OCI-LY1 (cell line): ENCODE results near the gene MNX1.

Source experiments
- H2AFZ ChIP-seq: fragments of 200-600 bp; sonication (generic), shearing (Covaris generic); 2 replicates; pipeline ENCODE4 v1.6.0; 2014; ENCODE audit warnings: antibody characterized with exemption, mild to moderate bottlenecking, low read length
- H3F3A ChIP-seq: fragments of 200-600 bp; sonication (generic), shearing (Covaris generic); 2 replicates; pipeline ENCODE4 v1.6.0; 2014; ENCODE audit warnings: mild to moderate bottlenecking, antibody characterized with exemption, low read length, moderate library complexity; ENCODE audit not compliant: insufficient read depth
- H3K27ac ChIP-seq: fragments of 200-600 bp; sonication (generic); 2 replicates; pipeline ENCODE4 v1.5.1; 2014; ENCODE audit warnings: low read length, mixed run types, mild to moderate bottlenecking, low read depth; ENCODE audit not compliant: poor library complexity, severe bottlenecking
- H3K27me3 ChIP-seq: fragments of 200-600 bp; sonication (generic); 2 replicates; pipeline ENCODE4 v1.6.0; 2014; ENCODE audit warnings: antibody characterized with exemption, mild to moderate bottlenecking, low read length, moderate library complexity; ENCODE audit not compliant: insufficient read depth
- H3K36me3 ChIP-seq: fragments of 200-600 bp; sonication (generic); 2 replicates; pipeline ENCODE4 v1.6.1; 2014; ENCODE audit warnings: mild to moderate bottlenecking, antibody characterized with exemption, low read length, moderate library complexity, mixed read lengths; ENCODE audit not compliant: insufficient read depth
- H3K4me1 ChIP-seq: fragments of 200-600 bp; sonication (generic); 2 replicates; pipeline ENCODE4 v1.5.1; 2014; ENCODE audit warnings: mild to moderate bottlenecking, low read length, moderate library complexity; ENCODE audit not compliant: insufficient read depth, severe bottlenecking
- H3K4me2 ChIP-seq: fragments of 200-600 bp; sonication (generic), shearing (Covaris generic); 2 replicates; pipeline ENCODE4 v1.6.1; 2014; ENCODE audit warnings: low read length
- H3K4me3 ChIP-seq: fragments of 200-600 bp; sonication (generic); 2 replicates; pipeline ENCODE4 v1.5.1; 2014; ENCODE audit warnings: low read length, low read depth, mild to moderate bottlenecking, mixed read lengths; ENCODE audit not compliant: poor library complexity, severe bottlenecking
- H3K79me2 ChIP-seq: fragments of 200-600 bp; shearing (Covaris generic); 2 replicates; pipeline ENCODE4 v1.6.1; 2016; ENCODE audit warnings: mixed run types, low read length, mixed read lengths; ENCODE audit not compliant: insufficient read depth
- H3K9ac ChIP-seq: fragments of 200-600 bp; sonication (generic), shearing (Covaris generic); 2 replicates; pipeline ENCODE4 v1.6.1; 2014; ENCODE audit warnings: mild to moderate bottlenecking, low read length, mixed read lengths
- H3K9me2 ChIP-seq: fragments of 200-600 bp; sonication (generic), shearing (Covaris generic); 2 replicates; pipeline ENCODE4 v1.6.1; 2014; ENCODE audit warnings: low read depth, mild to moderate bottlenecking, low read length, mixed read lengths
- H3K9me3 ChIP-seq: fragments of 200-600 bp; shearing (Covaris generic); 2 replicates; pipeline ENCODE4 v1.6.1; 2014; ENCODE audit warnings: low read length, mixed read lengths
- H4K20me1 ChIP-seq: fragments of 200-600 bp; sonication (generic), shearing (Covaris generic); 2 replicates; pipeline ENCODE4 v1.6.0; 2016; ENCODE audit warnings: mild to moderate bottlenecking, low read length; ENCODE audit not compliant: insufficient read depth
- CTCF ChIP-seq: fragments of 200-600 bp; sonication (generic), shearing (Covaris generic); IDR thresholded peaks from 2 replicates; pipeline ENCODE4 v1.5.1; 2017; ENCODE audit warnings: mild to moderate bottlenecking, antibody characterized with exemption, low read length, moderate library complexity, mixed read lengths
- EZH2 ChIP-seq: fragments of 200-600 bp; sonication (generic), shearing (Covaris generic); IDR thresholded peaks from 2 replicates; pipeline ENCODE4 v1.8.0; 2017; ENCODE audit warnings: borderline replicate concordance, mixed run types, mild to moderate bottlenecking, antibody characterized with exemption, low read length, moderate library complexity, mixed read lengths

Gene MNX1

GRCh38 chr7:156954941-156955340, 55.5 kb downstream of the MNX1 start:
- Histone ChIP-seq H3K27ac (no peak overlapping the region), H3F3A (no peaks in the 10 kb centered on the region), H3K4me3 (no peak overlapping the region), H3K9ac (no peak overlapping the region), H3K9me3 (no peaks in the 10 kb centered on the region), H3K79me2 (peaks cover 31% of the 10 kb centered on the region), H2AFZ (no peak overlapping the region), H3K4me1 (peaks cover 22% of the 10 kb centered on the region), H3K36me3 (peaks cover 77% of the 10 kb centered on the region), H4K20me1 (0 out of 2 replicates have a peak, but pooled peaks cover 2% of the 10 kb centered on the region), H3K4me2 (no peak overlapping the region), H3K27me3 (no peaks in the 10 kb centered on the region), H3K9me2 (no peaks in the 10 kb centered on the region)
- TF ChIP-seq CTCF (no peak), EZH2 (no peak)
